Esophagus squamous epithelium (tissue), 5 donors: Measurements from ENCODE around the gene RPL13A. TPM values are rescaled to one million over a fixed set of nuclear protein-coding genes. Genes with fewer than 3 reads are reported as not detected.
A peak's percentile ranks its signal among the peaks of the same experiment; 100 is the strongest.

Experiments used
- DNase-seq: peaks from one replicate; lab custom pipeline; 2025; lab: John Stamatoyannopoulos, UW
- H3K27ac ChIP-seq, 4 donors: fragments of 200-600 bp; sonication (generic); one replicate each; pipeline ENCODE4 v1.5.1; 2016 to 2019; ENCODE audit warnings: mild to moderate bottlenecking in 1 of 4
- H3K27me3 ChIP-seq, 4 donors: fragments of 200-600 bp; sonication (generic); 1 replicate in 3 of 4; 2 replicates in 1 of 4; pipeline versions ENCODE4 v1.5.1 to v1.6.0; 2017 to 2021; ENCODE audit warnings: antibody characterized with exemption in 1 of 4
- H3K36me3 ChIP-seq, 3 donors: fragments of 200-600 bp; sonication (generic); one replicate each; pipeline ENCODE4 v1.5.1; 2016 to 2019
- H3K4me1 ChIP-seq, 3 donors: fragments of 200-600 bp; sonication (generic); one replicate each; pipeline ENCODE4 v1.5.1; 2017 to 2019
- H3K4me3 ChIP-seq, 4 donors: fragments of 200-600 bp; sonication (generic); 1 replicate in 3 of 4; 2 replicates in 1 of 4; pipeline ENCODE4 v1.5.1; 2016 to 2019; ENCODE audit warnings: mild to moderate bottlenecking in 2 of 4, moderate library complexity in 1 of 4
- H3K9me3 ChIP-seq, 3 donors: fragments of 200-600 bp; sonication (generic); one replicate each; pipeline ENCODE4 v1.5.1; 2016 to 2019
- POLR2A ChIP-seq, 4 donors: fragments of 450-650 bp; IDR thresholded peaks; one replicate each; pipeline ENCODE4 v1.6.1; 2017; ENCODE audit warnings: antibody characterized with exemption in 4 of 4, mild to moderate bottlenecking in 4 of 4, moderate library complexity in 3 of 4
- WGBS, 2 donors: methylation state at CpG; one replicate each; pipeline ENCODE4 v1.1.5; 2018; 5-methylcytosine and 5-hydroxymethylcytosine counted together
- intact Hi-C: fragments of 100-400 bp; cut with DNase I; formaldehyde crosslinking; loops from one replicate; pipeline ENCODE4 v1.15.0; 2022
- total RNA-seq, 4 donors: library from RNA; depleted of rRNA; stranded (reverse); fragments of >200 nt; gene quantifications; one replicate each; pipeline ENCODE4 v1.1.0, GENCODE V29; 2016
- TF ChIP-seq, protein P1 (sequence below), 6 experiments: fragments of 450-650 bp in 4 of 6; fragments of 200-600 bp in 2 of 6; sonication (generic) in 2 of 6; IDR thresholded peaks; one replicate each; pipeline ENCODE4 v1.5.1; 2016 to 2019; ENCODE audit warnings: antibody characterized with exemption in 6 of 6, mild to moderate bottlenecking in 4 of 6, moderate library complexity in 4 of 6
- donor health status: DM: yes; HTN: yes; CAD: no.

Gene RPL13A
- total RNA-seq, 4 donors from 2014 or later = 1,642 to 4,119 (median 2,165) TPM

DNA sequence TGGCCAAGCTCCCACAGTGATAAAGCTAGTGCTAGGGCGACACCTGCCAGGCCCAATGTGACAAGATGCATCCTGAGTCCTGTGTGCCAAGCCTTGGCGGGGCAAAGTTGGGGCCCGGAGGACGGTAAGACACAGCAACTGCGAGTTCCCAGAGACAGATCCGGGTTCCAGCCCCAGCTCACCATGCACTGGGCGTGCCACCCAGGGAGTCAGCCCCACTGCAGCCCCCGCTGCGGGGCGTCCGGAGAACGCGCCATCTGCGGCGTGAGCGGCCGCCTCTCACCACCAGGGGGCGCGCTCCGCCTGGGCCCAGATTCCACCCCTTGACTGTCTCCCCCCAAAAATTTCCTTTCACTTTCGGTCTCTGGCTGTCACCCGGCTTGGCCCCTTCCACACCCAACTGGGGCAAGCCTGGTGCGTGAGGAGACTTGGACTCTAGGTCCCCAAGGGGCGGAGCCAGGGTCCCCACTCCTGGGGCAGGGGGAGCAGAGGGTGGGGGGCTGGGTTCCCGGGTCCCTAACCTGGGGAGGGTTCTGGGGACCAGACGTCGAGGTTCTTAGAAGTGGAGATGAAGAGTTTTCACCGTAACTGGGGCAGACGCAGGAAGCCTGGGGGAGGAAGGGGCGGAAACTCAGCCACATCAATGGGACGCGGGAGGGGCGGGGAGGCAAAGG is 13.4 kb upstream of the RPL13A start, which contains the start of gene FLT3LG:
Gene FLT3LG (plus strand): TSS at position 348 of the 674 bp plus-strand sequence. CDS start 425 bp downstream, outside the sequence.
- Histone ChIP-seq H3K4me3 (peak within 1 kb of the TSS; percentile 82 to 90 (median 86)), H3K27me3 (no peaks in the 10 kb centered on the region), H3K9me3 (no peaks in the 10 kb centered on the region), H3K36me3 (no peaks in the 10 kb centered on the region), H3K27ac (peak within 1 kb of the TSS; percentile 91 to 95 (median 92)), H3K4me1 (peaks cover 7 to 64% (median 32%) of the 10 kb centered on the region in 3 donors)
- intact Hi-C loops = no loop called here
- WGBS, 2 donors = 0% methylated on average over 13 to 22 of the region's 33 CpGs
- TF ChIP-seq, protein P1, sequence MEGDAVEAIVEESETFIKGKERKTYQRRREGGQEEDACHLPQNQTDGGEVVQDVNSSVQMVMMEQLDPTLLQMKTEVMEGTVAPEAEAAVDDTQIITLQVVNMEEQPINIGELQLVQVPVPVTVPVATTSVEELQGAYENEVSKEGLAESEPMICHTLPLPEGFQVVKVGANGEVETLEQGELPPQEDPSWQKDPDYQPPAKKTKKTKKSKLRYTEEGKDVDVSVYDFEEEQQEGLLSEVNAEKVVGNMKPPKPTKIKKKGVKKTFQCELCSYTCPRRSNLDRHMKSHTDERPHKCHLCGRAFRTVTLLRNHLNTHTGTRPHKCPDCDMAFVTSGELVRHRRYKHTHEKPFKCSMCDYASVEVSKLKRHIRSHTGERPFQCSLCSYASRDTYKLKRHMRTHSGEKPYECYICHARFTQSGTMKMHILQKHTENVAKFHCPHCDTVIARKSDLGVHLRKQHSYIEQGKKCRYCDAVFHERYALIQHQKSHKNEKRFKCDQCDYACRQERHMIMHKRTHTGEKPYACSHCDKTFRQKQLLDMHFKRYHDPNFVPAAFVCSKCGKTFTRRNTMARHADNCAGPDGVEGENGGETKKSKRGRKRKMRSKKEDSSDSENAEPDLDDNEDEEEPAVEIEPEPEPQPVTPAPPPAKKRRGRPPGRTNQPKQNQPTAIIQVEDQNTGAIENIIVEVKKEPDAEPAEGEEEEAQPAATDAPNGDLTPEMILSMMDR (IDR thresholded peaks at IDR 0.05) = peak; percentile 98 to 100 (median 99)
- no peak for TF ChIP-seq POLR2A (IDR thresholded peaks at IDR 0.05)
- DNase-seq = no peak

DNA sequence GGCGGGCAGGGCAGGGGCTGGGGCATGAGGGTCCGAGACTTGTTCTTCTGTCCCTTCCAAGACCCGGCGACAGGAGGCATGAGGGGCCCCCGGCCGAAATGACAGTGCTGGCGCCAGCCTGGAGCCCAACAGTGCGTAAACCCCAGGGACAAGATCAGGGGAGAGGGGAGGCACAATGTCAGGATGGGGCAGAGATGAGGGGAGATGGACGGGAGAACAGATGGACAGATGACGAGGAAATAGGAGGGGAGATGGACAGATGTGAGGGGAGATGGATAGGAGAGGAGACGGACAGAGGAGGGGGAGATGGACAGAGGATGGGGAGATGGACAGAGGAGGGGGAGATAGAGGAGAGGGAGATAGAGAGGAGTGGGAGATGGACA is 12.9 kb upstream of the RPL13A start:
- Histone ChIP-seq H3K27ac (peak overlapping the region; percentile 91 to 95 (median 92)), H3K4me3 (peak overlapping the region; percentile 82 to 90 (median 86)), H3K9me3 (no peaks in the 10 kb centered on the region), H3K27me3 (no peaks in the 10 kb centered on the region), H3K36me3 (no peaks in the 10 kb centered on the region), H3K4me1 (peaks cover 5 to 59% (median 27%) of the 10 kb centered on the region in 3 donors)
- no peak for DNase-seq
- WGBS, 2 donors = 7 to 8% methylated on average over 6 to 9 of the region's 11 CpGs
- TF ChIP-seq, protein P1 (IDR thresholded peaks at IDR 0.05) = no peak
- TF ChIP-seq POLR2A (IDR thresholded peaks at IDR 0.05) = no peak
- intact Hi-C loops = no loop called here

DNA sequence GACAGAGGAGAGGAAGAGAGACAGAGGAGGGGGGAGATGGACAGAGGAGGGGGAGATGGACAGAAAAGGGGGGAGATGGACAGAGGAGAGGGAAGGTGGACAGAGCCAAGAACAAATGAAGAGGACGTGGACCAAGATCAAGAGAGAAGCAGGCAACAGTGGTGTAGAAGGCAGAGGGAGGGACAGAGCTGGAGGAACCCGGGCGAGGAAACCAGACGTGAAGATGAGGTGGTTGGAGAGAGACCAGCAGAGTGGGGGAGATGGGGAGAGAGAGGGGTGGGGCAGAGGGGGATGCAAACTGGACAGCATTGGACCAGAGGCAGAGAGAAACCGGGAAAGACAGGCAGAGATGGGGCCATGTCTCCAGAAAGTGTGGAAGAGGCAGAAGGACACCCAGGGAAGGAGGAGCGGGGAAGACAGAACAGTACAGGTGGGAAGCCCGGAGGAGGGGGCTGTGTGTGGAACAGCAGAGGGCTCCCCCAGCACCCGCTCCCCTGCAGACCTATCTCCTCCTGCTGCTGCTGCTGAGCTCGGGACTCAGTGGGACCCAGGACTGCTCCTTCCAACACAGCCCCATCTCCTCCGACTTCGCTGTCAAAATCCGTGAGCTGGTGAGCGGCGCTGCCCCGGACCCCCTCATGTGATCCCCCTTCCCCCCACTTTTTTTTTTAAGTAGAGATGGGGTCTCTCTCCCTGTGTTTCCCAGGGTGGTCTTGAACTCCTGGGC is 12.1 kb upstream of the RPL13A start:
- Histone ChIP-seq H3K4me1 (peaks cover 5 to 51% (median 19%) of the 10 kb centered on the region in 3 donors), H3K27ac (peak overlapping the region; percentile 91 to 95 (median 92)), H3K9me3 (no peaks in the 10 kb centered on the region), H3K4me3 (peak overlapping the region in 2 of 4 donors; percentile 82 to 90), H3K36me3 (no peaks in the 10 kb centered on the region), H3K27me3 (no peaks in the 10 kb centered on the region)
- WGBS, 2 donors = 63 to 67% methylated on average over 14 of the region's 15 CpGs
- TF ChIP-seq, protein P1 (IDR thresholded peaks at IDR 0.05) = no peak
- TF ChIP-seq POLR2A (IDR thresholded peaks at IDR 0.05) = no peak
- intact Hi-C loops = no loop called here
- DNase-seq = no peak

DNA sequence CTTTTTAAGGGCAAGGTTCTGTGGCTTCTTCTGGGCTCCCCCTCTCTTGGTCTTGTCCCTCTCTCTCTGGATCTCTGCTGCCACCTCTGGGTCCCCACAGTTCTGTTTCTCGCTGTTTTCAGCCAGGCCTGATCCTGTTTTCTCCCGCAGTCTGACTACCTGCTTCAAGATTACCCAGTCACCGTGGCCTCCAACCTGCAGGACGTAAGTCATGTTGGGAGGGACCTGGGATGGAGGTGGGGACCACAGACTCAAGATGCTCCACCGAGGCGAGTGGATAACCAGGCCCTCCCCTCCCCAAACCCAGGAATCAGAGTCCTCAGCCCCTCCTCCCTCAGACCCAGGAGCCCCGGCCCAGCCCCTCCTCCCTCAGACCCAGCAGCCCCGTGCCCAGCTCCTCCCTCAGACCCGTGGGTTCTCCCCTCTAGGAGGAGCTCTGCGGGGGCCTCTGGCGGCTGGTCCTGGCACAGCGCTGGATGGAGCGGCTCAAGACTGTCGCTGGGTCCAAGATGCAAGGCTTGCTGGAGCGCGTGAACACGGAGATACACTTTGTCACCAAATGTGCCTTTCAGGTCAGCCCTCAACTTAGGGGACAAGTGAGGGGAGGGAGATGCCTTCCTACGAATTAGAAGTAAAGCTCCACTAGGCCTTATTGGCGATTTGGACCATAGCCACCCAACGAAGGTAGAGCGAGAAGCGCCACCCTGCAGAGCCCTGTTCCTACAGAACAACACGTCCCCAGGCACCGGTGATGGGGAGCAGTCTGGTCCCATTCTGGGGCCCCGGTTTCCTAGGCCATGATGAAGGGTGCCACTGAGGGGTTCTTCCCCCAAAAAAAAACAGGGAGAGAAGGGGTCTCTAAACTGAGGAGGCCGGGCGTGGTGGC is 11.2 kb upstream of the RPL13A start:
- Histone ChIP-seq H3K36me3 (no peaks in the 10 kb centered on the region), H3K9me3 (no peaks in the 10 kb centered on the region), H3K4me3 (peak overlapping the region in 1 of 4 donors; percentile 23), H3K27me3 (no peaks in the 10 kb centered on the region), H3K27ac (peak overlapping the region; percentile 91 to 95 (median 92)), H3K4me1 (peaks cover 5 to 47% (median 14%) of the 10 kb centered on the region in 3 donors)
- TF ChIP-seq, protein P1 (IDR thresholded peaks at IDR 0.05) = peak in 5 of 6 experiments; percentile 14 to 44 (median 34)
- no peak for TF ChIP-seq POLR2A (IDR thresholded peaks at IDR 0.05)
- WGBS, 2 donors = 65 to 78% methylated on average over 4 to 14 of the region's 27 CpGs
- DNase-seq = no peak
- intact Hi-C loops = no loop called here
